Astrocyte (in vitro differentiated cells and primary cell): ENCODE data around the gene GALNT18. TPM values are rescaled to one million over a fixed set of nuclear protein-coding genes. Genes with fewer than 3 reads are reported as not detected.

Source experiments
- DNase-seq: peaks from one replicate; pipeline ENCODE4 v3.0.0-alpha.2; 2010; ENCODE audit warnings: low read depth
- FAIRE-seq: peaks from 2 replicates; lab custom pipeline; 2011; peaks lifted over from hg19 to GRCh38; lab: Jason Lieb, UNC
- H2AFZ ChIP-seq: 2 replicates; pipeline ENCODE4 v1.6.0; 2012; ENCODE audit warnings: low read depth, low read length, inconsistent platforms
- H3K27ac ChIP-seq: 2 replicates; pipeline ENCODE4 v1.5.1; 2011; ENCODE audit warnings: low read depth, low read length, inconsistent platforms
- H3K27me3 ChIP-seq: 2 replicates; pipeline ENCODE4 v1.6.0; 2011; ENCODE audit warnings: low read length, inconsistent platforms; ENCODE audit not compliant: insufficient read depth
- H3K36me3 ChIP-seq: 2 replicates; pipeline ENCODE4 v1.5.1; 2011; ENCODE audit warnings: low read length, inconsistent platforms; ENCODE audit not compliant: insufficient read depth
- H3K4me1 ChIP-seq: 2 replicates; pipeline ENCODE4 v1.5.1; 2011; ENCODE audit warnings: low read length, inconsistent platforms; ENCODE audit not compliant: insufficient read depth
- H3K4me2 ChIP-seq: 2 replicates; pipeline ENCODE4 v1.6.0; 2012; ENCODE audit warnings: low read length, inconsistent platforms
- H3K4me3 ChIP-seq: 2 replicates; pipeline ENCODE4 v1.5.1; 2011; ENCODE audit warnings: low read depth, mild to moderate bottlenecking, low read length, inconsistent platforms; ENCODE audit not compliant: insufficient read depth
- H3K79me2 ChIP-seq: 2 replicates; pipeline ENCODE4 v1.6.0; 2012; ENCODE audit warnings: mild to moderate bottlenecking, low read length, inconsistent platforms; ENCODE audit not compliant: insufficient read depth
- H3K9ac ChIP-seq: 2 replicates; pipeline ENCODE4 v1.6.0; 2012; ENCODE audit warnings: mild to moderate bottlenecking, low read length, inconsistent platforms
- H3K9me3 ChIP-seq: 2 replicates; pipeline ENCODE4 v1.5.1; 2012; ENCODE audit warnings: low read depth, mild to moderate bottlenecking, low read length, inconsistent platforms; ENCODE audit not compliant: insufficient read depth
- H4K20me1 ChIP-seq: 2 replicates; pipeline ENCODE4 v1.6.0; 2012; ENCODE audit warnings: low read length, inconsistent platforms; ENCODE audit not compliant: insufficient read depth
- H3K27ac Mint-ChIP-seq: one replicate; pipeline ENCODE4 v1.8.0; 2021; ENCODE audit warnings: mild to moderate bottlenecking, mixed read lengths; ENCODE audit not compliant: unreplicated experiment
- H3K27me3 Mint-ChIP-seq: one replicate; pipeline ENCODE4 v1.8.0; 2021; ENCODE audit warnings: low read depth, mixed read lengths; ENCODE audit not compliant: unreplicated experiment
- H3K36me3 Mint-ChIP-seq: one replicate; pipeline ENCODE4 v1.8.0; 2021; ENCODE audit warnings: low read depth, mixed read lengths; ENCODE audit not compliant: unreplicated experiment
- H3K4me1 Mint-ChIP-seq: one replicate; pipeline ENCODE4 v1.8.0; 2021; ENCODE audit warnings: low read depth, mixed read lengths; ENCODE audit not compliant: unreplicated experiment
- H3K4me3 Mint-ChIP-seq: one replicate; pipeline ENCODE4 v1.8.0; 2021; ENCODE audit warnings: mild to moderate bottlenecking, moderate library complexity, mixed read lengths; ENCODE audit not compliant: unreplicated experiment
- H3K9me3 Mint-ChIP-seq: one replicate; pipeline ENCODE4 v1.8.0; 2021; ENCODE audit warnings: mild to moderate bottlenecking, mixed read lengths; ENCODE audit not compliant: unreplicated experiment
- CTCF ChIP-seq: IDR thresholded peaks from 2 replicates; pipeline ENCODE4 v1.5.1; 2011; ENCODE audit warnings: low read depth, mild to moderate bottlenecking, inconsistent platforms, low read length, moderate library complexity; ENCODE audit not compliant: insufficient read depth
- EZH2 ChIP-seq: IDR thresholded peaks from 2 replicates; pipeline ENCODE4 v1.6.1; 2012; ENCODE audit warnings: mild to moderate bottlenecking, low read length, inconsistent platforms; ENCODE audit not compliant: insufficient read depth
- total RNA-seq: library from RNA; stranded (reverse); gene quantifications from 2 replicates; pipeline ENCODE4 v1.2.1, GENCODE V29; 2021

GALNT18 gene
- total RNA-seq, 1 donor from 2014 or later, result 6.5 TPM

- no peaks in the 10 kb centered on the region for H3K9me3 Mint-ChIP-seq
- DNase-seq, result no peak
- no peak for FAIRE-seq
- H4K20me1 ChIP-seq, result no peaks in the 10 kb centered on the region
- no peak overlapping the region for H3K4me2 ChIP-seq
- no peak overlapping the region for H3K27ac Mint-ChIP-seq
- no peak overlapping the region for H3K27ac ChIP-seq
- no peaks in the 10 kb centered on the region for H3K36me3 ChIP-seq
- H2AFZ ChIP-seq, result no peak overlapping the region
- TF ChIP-seq CTCF, result no peak
- TF ChIP-seq EZH2, result no peak
- no peaks in the 10 kb centered on the region for H3K4me1 ChIP-seq
- H3K4me1 Mint-ChIP-seq, result no peaks in the 10 kb centered on the region
- no peak overlapping the region for H3K9ac ChIP-seq
- peaks cover 2% of the 10 kb centered on the region for H3K36me3 Mint-ChIP-seq
- peaks cover 31% of the 10 kb centered on the region for H3K27me3 Mint-ChIP-seq
- no peak overlapping the region for H3K4me3 Mint-ChIP-seq
- H3K9me3 ChIP-seq, result no peaks in the 10 kb centered on the region
- peaks cover 30% of the 10 kb centered on the region for H3K27me3 ChIP-seq
- no peak overlapping the region for H3K4me3 ChIP-seq
- no peaks in the 10 kb centered on the region for H3K79me2 ChIP-seq
Observed at GRCh38 chr11:11459578-11459977, 162.2 kb downstream of the GALNT18 start.

- H3K9me3 Mint-ChIP-seq, result no peaks in the 10 kb centered on the region
- Histone ChIP-seq H3K4me1 (no peaks in the 10 kb centered on the region), H3K4me3 (no peak overlapping the region), H3K9ac (no peak overlapping the region), H4K20me1 (no peaks in the 10 kb centered on the region), H3K27ac (no peak overlapping the region), H3K36me3 (no peaks in the 10 kb centered on the region), H3K9me3 (no peaks in the 10 kb centered on the region), H3K4me2 (no peak overlapping the region), H2AFZ (no peak overlapping the region), H3K79me2 (no peaks in the 10 kb centered on the region), H3K27me3 (peaks cover 34% of the 10 kb centered on the region)
- H3K4me1 Mint-ChIP-seq, result peaks cover 1% of the 10 kb centered on the region
- H3K27me3 Mint-ChIP-seq, result peaks cover 40% of the 10 kb centered on the region
- DNase-seq, result no peak
- TF ChIP-seq CTCF (no peak), EZH2 (no peak)
- H3K36me3 Mint-ChIP-seq, result peaks cover 2% of the 10 kb centered on the region
- no peak overlapping the region for H3K27ac Mint-ChIP-seq
- no peak overlapping the region for H3K4me3 Mint-ChIP-seq
- no peak for FAIRE-seq
Observed at GRCh38 chr11:11458485-11458884, 163.3 kb downstream of the GALNT18 start.

- Histone ChIP-seq H3K27ac (no peak overlapping the region), H3K36me3 (no peaks in the 10 kb centered on the region), H3K9me3 (no peaks in the 10 kb centered on the region), H3K27me3 (peaks cover 34% of the 10 kb centered on the region), H3K4me2 (no peak overlapping the region), H3K4me1 (no peaks in the 10 kb centered on the region), H3K9ac (no peak overlapping the region), H3K4me3 (no peak overlapping the region), H3K79me2 (no peaks in the 10 kb centered on the region), H4K20me1 (no peaks in the 10 kb centered on the region), H2AFZ (no peak overlapping the region)
- H3K9me3 Mint-ChIP-seq, result peaks cover 4% of the 10 kb centered on the region
- FAIRE-seq (no peak), DNase-seq (no peak)
- H3K4me1 Mint-ChIP-seq, result peaks cover 1% of the 10 kb centered on the region
- no peak for TF ChIP-seq EZH2
- TF ChIP-seq CTCF, result no peak
- H3K4me3 Mint-ChIP-seq, result no peak overlapping the region
- peaks cover 42% of the 10 kb centered on the region for H3K27me3 Mint-ChIP-seq
- H3K27ac Mint-ChIP-seq, result no peak overlapping the region
- peaks cover 2% of the 10 kb centered on the region for H3K36me3 Mint-ChIP-seq
Observed at GRCh38 chr11:11458001-11458400, 163.8 kb downstream of the GALNT18 start.
